C1 segment of cervical spinal cord (tissue), 14 donors: Measurements from ENCODE around the gene ZNF280B.

Experiments used
- DNase-seq, 14 donors: peaks; one replicate each; lab custom pipeline; 2025; lab: John Stamatoyannopoulos, UW

Gene ZNF280B, protein sequence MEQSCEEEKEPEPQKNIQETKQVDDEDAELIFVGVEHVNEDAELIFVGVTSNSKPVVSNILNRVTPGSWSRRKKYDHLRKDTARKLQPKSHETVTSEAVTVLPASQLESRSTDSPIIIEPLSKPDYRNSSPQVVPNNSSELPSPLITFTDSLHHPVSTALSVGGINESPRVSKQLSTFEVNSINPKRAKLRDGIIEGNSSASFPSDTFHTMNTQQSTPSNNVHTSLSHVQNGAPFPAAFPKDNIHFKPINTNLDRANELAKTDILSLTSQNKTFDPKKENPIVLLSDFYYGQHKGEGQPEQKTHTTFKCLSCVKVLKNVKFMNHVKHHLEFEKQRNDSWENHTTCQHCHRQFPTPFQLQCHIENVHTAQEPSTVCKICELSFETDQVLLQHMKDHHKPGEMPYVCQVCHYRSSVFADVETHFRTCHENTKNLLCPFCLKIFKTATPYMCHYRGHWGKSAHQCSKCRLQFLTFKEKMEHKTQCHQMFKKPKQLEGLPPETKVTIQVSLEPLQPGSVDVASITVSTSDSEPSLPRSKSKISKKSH

DNA sequence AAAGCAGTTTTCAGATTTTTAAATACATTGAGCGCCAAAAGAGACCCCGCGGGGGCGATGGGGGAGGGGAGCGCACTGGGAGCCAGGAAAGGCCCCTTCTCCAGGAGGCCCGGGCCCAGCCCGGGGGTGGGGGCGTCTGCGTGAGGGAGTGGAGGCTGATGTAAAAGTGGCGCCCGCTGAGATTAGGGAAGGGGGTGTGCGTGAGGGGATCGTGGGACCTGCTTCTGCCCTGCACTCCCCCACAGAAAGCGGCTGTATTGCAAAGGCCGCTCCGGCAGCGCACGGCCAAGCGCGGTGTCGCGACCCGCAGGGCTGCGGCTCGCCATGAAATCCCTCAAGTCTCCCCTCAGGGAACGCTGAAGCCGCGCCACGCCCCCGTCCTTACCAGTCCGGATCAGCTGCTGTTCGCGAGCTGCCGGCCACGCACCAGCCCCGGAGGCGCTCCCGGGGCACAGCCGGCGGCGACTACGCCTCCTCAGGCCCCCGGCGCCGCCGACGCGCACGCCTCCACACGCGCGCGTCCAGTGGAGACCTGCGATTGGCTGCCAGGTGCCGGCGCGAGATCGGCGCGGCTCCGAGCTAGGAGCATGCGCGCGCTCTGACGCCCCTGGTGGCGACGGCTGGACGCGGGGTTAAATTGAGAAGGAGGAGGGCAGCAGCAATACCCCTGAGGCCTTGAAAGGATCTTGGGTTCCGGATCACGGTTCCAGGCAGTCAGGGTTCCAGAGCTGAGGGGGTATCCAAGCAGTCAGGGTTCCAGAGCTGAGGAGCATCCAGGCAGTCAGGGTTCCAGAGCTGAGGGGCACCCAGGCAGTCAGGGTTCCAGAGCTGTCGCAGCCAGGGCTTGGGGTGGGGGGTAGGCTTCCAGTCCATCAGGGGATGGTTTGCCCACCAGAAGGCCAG lies at the start of gene ZNF280B:
Gene ZNF280B (minus strand): TSS at position 469 of the 903 bp plus-strand sequence. CDS start 19,344 bp downstream, outside the sequence.
- peak in 13 of 14 donors; percentile 5 to 76 (median 37) for DNase-seq

DNA sequence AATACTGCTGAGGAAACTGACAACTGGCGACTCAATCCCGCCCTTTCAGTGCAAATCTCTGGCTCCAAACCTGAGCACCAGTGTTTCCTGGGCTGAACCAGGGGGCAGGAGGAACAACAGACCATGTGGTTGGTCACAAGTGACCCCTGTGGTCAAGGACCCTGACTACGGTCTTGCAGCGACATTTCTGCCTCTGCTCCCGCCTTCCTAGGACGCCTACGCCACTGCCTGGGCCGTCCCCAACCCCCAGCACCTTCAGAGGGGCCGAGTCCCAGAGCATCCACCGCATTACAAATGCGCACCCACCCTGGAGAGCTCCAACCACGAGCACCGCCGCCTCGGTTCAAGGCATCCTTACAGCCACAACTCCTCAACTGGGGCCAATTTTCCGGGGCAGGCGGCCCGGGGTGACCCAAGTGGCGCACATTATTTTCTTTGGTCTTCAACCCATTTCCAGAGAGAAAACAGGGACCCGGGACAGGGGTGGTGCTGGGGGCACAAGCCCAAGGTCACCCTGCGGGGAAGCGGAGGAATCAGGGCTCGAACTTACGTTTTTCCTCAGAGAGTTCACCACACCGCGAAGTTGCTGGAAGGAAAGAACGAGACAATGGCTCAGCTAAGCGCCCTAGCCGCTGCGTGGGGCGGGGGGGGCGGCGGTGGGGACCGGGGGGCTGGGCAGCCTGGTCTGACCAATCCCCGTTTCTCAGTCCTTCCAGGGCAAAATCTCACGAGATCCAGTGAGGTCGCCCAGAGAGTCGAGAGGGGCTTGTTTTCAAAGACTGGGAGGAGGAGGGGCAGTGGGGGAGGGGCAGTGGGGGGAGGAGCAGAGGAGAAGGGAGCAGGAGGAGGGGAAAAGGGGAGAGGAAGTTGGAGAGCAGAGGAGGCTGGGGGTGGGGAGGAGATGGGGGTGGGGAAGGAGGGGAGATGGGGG lies 48.7 kb upstream of the ZNF280B start:
- no peak for DNase-seq

DNA sequence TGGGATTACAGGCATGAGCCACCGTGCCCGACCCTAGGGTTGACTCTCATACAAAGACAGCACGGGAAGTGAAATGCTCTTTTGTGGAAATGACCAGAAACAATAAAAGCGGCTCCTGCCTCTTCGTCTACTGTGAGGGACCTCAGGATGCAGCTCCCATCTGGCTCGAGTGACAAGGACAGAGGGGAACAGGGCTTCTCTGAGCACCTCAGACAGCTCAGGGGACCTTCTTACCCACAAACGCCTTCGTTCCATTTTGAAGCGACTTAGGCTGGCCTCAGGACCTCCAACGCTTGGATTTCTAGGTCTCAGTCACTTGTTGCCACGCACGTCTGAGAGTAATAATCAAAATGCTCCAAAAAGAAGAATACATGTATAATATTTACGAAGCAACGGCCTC lies 48.0 kb upstream of the ZNF280B start:
- no peak for DNase-seq

DNA sequence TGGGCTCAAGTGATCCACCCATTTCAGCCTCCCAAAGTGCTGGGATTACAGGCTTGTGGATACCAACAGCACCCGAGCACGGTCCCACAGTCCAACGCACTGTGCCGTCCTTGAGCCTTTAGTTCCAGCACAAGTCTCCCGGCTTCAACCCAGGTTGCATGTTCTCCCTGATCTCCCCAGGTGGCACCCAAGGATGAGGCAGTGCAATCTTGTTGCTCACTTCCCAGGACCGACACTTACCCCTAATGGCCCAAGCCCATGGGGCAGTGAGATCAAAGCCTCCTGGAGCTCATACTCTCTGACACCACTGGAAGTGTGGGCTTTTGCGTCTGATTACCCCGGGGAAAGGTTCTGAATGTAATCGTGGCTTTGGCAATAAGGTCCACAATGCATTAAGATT lies 47.1 kb upstream of the ZNF280B start:
- no peak for DNase-seq

DNA sequence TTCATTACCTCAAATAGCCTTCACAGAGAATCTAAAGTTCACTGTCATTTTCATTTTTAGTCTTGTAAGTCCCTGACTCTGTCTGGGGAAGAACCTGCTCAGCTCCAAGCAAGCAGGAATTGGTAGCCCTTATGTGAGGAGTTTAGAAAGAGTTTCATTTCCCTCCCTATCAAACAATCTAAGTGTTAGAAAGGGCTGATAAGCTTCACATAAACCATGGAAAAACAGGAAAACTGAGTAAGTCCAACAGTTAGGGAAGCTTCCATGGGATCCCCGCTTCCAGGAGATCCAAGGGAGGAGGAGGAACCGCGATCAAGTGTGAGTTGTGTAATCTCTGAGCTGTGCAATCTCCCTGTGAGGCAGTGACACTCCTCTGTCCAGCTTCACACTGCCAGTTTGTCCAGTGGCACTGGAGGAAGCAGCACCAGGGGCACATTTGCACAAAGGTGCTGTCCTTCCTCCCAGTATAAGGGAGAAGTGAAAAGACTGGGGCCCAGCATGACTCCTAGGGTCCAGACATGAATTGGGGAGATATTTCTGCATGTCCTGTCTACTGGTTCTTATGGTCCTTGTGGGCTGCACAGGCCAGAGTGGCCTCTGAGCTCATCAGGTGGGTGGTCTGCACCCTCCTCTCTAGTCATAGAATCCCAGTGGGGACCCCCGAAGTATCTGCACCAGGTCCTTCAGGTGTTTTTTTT lies 46.2 kb upstream of the ZNF280B start:
- no peak for DNase-seq

DNA sequence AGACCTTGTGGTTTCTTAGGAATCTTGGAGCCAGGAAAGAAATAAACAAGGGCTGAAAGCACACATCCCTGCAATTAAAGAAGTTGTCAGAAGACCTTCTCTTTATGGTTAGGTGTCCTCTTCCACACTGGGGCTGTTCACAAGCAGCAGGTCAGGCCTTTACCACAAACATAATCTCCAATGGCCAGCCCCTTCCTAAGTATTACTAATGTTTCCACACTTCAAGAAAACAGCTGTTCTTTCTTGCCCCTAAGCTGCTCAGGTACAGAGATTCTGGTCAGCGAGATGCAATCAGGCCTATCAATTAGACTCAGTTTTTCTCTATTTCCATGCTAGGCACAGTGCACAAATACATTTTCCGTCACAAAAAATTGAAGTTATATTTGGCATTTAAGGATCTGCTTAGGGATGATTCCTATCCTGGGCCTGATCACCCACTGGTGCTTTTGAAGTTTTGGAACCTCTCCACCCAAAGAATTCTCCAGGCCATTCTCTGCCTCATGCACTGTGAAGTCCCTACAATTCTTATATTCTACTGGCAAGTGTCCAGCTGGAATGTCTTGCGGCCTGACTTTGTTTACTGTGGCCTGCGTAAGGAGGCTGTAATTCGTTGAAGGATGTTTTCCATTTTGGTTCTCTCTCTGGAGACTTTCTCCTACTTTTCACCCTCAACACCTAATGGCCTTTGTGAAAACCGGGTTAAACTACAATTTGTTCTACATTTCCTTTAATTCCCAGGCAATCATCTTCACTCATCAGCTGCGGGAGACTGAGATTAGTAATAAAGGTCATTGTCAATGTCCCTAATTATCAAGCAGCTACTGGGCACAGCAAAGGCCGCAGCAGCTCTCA lies 45.4 kb upstream of the ZNF280B start:
- DNase-seq = no peak

DNA sequence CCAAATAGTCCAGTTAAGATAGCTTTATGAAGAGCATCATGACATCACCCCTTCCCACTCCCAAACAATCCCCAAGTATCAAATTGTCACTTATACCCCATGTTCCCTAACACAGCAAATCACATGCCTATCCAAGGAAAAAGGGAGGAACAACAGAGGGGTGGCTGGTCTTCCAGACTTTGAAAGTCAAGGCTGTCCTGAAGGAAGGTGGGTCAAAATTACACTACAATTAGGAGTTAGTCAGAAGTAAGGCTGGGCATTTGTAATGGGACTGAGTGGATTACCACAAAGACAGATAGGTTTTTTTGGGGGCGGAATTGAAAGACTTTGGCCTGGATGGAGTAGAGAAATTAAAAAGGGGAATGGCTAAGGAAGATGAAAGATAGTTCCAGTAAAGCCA lies 44.6 kb upstream of the ZNF280B start:
- no peak for DNase-seq

DNA sequence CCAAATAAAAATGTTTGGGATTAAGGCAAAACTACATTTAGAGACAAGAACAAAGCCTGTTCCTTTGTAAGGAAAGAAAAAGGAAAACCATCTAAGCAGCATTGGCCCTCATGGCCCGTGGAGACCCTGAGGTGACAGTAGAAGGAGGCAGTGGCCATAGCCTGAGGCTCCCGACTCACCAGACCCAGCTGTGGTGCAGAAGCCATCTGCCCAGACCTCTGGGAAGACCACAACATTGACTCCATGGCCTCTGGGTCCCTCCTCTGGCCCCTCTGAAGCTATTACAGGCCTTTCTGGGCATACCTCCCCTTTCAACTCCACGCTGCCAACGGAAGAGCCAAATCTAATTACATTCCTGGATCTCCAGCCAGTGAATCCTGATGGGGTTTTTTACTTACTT lies 44.1 kb upstream of the ZNF280B start:
- no peak for DNase-seq

DNA sequence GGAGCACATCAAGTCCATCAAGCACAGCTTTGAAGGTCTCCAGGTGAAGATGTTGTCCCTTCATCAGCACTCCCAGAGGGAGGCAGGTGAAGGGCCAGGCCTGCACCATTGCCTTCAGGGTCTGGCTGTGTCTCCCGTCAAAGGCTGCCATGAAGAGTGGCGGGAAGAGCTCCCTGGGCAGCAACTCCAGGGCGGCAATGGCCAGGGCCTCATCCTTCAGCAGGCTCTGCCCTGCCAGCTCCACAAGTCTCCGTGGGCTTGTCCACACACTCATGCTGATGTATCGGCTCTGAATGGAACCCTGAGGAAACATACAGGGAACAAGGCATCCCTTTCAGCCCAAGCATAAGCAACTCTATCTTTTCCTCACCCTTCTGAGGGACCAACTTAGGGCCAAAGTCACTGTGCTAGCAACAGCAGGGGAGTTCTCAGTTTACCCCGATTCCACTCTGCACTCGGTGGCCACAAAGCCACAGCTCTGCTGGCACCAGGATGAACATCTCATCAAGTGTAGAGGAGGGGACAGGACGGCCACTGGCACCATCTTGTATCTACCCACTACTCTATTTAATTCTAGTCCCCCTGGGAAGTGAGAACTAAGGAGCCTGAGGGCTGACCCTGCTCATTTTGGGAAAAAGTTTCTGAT lies 42.4 kb upstream of the ZNF280B start:
- DNase-seq = no peak

DNA sequence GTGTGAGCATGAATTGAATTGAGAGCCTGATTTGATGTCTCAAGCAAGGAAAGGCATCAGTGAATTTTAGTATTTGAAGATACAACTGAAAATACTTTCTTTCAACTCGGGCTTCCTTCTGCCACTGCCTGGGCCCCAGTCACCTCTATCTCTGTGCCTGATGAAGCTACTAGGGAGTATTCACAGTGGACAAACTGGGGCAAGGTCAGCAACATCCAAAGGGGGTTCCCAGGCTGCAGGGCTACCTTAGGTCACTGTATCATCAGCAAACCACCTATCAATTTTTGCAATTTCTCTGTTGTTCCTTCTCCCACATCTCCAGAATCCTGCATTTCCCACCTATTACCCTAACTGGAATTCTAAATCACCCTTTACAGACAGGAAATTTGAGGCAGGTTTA lies 40.4 kb upstream of the ZNF280B start:
- no peak for DNase-seq

DNA sequence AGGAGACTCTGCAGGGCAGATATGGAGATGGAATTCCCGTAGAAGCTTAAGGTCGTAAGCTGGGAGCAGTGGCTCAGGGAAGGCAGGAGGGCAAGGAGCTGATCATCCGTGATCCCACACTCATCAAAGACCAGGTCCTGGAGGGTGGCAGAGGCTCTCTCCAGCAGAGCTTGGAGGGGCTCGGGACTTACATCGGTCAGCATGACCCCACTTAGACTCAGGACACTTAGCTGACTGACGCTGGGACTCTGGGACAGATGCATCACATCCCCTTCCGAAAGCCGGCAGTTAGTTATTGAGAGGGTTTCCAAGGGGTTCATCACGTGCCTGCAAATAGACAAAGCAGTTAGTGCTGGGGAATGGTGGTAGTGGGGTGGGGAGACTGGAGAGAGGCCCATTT lies 39.8 kb upstream of the ZNF280B start:
- no peak for DNase-seq

DNA sequence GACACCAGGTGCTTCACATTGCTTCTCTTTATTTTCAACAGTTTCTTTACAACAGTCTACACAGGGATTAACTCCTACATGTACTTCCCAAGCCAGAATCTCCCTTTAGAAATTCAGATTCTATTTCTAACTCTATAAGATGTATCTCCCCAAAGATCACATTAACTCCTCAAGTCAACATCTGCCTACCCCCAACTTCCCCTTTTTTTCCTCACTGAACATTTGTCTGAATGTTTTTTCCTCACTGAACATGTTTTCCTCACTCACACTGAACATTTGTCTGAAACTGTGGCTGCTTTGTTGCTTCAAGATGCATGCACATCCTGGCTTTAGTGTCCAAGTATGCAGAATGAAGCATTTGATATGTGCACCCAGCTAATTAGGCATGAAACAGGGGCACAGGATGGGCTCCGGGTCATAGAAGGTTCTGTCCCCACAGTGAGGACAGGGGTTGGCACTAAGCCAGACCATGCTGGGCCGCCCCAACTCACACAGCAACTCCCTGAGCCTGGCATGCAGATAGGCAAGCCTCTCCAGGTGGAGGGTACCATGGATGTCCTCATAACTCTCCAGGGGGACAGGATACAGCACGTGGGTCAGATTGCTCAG lies 39.3 kb upstream of the ZNF280B start:
- DNase-seq = no peak

DNA sequence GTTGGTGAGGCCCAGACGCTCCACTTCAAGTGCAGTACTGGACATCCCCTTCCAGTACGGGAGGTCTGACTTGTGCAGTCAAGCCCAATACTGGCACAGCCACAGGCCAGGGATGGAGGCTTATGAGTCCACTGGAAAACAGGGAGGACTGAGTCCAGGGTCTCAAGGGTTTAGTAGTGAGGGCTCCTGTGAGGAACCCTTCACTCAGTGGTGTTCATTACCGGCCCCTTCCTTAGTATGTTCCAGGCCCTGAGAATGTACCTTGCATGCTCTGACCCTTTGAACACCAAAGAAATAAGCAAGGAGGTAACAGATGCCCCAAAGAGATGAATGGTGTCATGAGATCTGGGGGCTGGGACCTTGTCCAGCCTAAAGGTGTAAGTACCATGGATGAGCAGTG lies 38.7 kb upstream of the ZNF280B start:
- no peak for DNase-seq

DNA sequence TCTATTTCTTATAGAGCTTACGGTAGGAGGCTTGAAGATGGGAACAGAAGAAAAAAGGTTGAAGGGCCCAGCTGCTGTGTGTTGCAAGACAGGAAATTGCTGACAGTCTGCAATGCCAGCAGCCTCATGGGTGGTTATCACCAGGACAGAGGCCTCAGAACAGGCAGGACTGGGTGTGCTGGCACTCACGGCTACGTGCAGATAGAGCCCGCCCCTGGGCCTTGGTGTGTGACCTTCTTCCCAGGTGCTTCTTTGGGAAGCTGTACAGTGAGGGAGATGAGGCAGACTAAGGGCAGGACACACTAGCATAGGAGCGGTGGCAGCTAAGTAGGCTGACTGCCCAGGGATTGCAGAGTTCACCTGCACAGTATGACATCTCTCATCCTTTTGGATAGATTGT lies 37.9 kb upstream of the ZNF280B start:
- DNase-seq = peak in 2 of 14 donors; percentile 6 to 8

DNA sequence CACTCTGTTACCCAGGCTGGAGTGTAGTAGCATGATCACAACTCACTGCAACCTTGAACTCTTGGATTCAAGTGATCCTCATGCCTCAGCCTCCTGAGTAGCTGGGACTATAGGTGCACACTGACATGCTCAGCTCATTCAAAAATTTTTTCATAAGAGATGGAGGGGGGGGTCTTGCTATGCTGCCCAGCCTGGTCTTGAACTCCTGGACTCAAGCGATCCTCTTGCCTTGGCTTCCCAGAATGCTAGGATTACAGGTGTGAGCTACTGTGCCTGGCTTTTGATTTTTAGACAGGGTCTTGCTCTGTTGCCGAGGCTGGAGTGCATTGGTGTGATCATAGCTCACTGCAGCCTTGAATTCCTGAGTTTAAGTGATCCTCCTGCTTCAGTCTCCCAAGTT lies 36.5 kb upstream of the ZNF280B start:
- no peak for DNase-seq

DNA sequence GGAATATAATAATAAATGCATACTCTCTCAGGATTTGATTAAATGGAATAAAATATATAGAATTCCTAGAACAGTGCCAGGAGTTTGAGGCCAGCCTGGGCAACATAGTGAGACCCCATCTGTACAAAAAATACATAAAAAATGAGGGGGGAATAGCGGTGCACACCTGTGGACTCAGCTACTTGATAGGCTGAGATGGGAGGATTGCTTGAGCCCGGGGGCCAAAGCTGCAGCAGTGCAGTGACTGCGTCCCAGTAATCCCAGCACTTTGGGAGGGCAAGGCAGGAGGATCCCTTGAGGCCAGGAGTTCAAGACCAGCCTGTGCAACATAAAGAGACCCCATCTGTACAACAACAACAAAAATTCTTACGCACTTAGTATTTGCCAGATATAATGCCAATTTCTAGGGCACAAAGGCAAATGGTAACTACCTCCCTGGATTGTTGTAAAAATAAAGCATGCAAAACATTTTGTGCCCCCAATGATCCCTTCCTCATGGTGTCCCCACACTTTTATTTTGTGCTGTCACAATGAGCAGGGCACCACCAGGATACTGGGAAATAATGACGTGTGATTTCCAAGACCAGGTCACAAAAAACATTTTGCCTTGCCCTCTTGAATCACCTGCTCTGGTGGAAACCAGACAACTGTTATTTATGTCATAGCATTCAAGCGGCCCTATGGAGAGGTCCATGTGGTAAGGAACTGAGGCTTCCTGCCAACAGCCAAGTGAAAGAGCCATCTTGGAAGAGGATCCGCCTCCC lies 29.9 kb upstream of the ZNF280B start:
- DNase-seq = no peak

DNA sequence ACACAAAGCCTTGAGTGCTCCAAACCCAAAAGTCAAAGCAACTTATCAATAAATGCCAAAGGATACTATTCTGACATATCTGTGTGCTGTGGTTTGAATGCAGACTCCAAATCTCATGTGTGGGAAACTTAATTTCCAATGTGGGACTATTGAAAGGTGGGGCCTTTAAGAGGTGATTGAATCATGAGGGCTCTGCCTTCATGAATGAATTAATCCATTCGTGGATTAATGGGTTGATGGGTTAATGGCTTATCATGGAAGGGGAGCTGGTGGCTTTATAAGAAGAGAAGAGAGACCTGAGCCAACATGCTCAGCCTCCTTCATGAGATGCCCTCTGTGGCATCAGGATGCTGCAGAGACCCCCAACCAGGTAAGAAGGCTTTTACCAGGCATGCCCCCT lies 28.4 kb upstream of the ZNF280B start:
- no peak for DNase-seq

DNA sequence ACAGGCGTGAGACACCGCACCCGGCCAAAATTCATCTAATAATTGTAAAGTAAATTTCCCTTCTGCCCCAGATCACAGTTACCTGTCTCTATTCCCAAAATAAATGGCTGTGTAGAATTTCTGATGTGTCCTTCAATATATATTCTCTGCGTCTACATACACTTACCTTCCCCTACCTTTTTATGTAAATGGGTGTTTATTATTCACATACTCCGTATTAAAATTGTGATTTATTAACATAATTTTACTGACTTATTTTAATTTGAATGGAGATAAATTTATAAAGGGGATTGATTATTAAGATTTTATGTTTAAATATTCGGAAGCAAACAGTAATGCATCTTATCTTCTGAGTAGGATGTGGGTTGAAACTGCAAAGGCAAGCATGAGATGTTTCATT lies 28.0 kb upstream of the ZNF280B start:
- DNase-seq = no peak
